HG02571 (cell line): ENCODE data around the gene SIRT3.
"Not testable (repeated sequence)": the region's sequence is repeated elsewhere in the genome, so short reads cannot be mapped to it uniquely, and the experiment has no call there.

Source experiments
- ATAC-seq: cut with Tn5 transposase; IDR thresholded peaks from one replicate; pipeline ENCODE4 v1.9.1; 2021; ENCODE audit warnings: mild to moderate bottlenecking, moderate library complexity; ENCODE audit not compliant: unreplicated experiment

The SIRT3 gene

GRCh38 chr11:244376-244775, 8.2 kb upstream of the SIRT3 start:
- ATAC-seq = no peak

DNA sequence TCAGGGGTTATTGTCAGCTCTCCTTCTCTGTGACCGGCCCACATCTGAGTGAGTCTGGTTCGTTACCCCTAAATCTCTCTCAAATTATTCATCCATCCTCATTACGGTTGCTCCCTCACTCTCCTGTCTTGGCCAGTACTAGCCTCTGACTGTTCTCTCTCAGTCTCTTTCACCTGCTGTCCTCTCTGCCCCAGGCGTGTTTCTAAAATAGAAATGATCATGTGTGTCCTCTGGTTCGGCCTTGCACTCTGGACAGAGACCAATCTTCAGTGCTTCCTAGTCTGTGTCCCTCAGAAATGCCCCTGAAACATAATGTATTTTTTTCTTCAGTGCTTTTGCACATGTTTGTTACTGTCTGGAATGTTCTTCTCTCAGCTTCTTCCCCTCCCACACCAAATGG, 5.5 kb upstream of the SIRT3 start:
- no peak for ATAC-seq

GRCh38 chr11:240315-240714, 4.2 kb upstream of the SIRT3 start:
- ATAC-seq = no peak

- ATAC-seq = not testable (repeated sequence)
Measured at GRCh38 chr11:238346-238745, 2.2 kb upstream of the SIRT3 start.

GRCh38 chr11:236774-237767, 929 bp upstream of the SIRT3 start, which contains the start of gene PSMD13:
PSMD13 (plus strand) TSS chr11:236976; CDS start chr11:237050, 74 bp downstream.
- ATAC-seq = peak; percentile 83

DNA sequence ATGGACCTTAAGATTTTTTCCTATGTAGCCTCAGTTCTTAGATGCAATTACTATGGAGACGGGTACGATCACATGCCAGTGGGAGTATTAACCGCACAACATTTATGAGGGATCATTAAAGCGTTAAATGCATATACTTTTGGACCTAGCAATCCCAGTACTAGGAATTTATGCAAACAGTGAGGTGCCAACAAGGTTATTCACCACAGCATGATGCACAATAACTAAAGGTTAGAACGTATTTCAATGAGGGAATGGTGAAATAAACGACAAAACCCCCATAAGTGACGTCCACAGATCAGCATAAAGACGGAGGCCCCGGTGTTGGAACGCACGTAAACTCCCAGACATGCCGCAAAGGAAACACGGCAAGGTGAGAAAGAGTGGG, 539 bp downstream of the SIRT3 start:
- ATAC-seq = peak; percentile 7

DNA sequence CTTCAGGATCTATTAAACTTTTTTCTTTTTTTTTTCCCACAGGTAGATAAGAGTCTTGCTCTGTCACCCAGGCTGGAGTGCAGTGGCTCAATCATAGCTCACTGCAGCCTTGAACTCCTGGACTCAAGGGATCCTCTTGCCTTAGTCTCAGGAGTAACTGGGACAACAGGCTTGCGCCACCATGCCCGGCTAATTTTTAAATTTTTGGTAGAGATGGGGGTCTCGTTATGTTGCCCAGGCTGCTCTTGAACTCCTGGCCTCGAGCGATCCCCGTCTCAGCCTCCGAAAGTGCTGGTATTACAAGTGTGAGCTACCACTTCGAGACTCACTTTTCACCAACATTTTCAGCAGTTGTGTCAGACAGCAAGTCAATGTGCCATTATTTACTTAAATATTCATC, 962 bp downstream of the SIRT3 start:
- ATAC-seq = no peak

GRCh38 chr11:232783-233565, 3.2 kb downstream of the SIRT3 start:
- no peak for ATAC-seq

DNA sequence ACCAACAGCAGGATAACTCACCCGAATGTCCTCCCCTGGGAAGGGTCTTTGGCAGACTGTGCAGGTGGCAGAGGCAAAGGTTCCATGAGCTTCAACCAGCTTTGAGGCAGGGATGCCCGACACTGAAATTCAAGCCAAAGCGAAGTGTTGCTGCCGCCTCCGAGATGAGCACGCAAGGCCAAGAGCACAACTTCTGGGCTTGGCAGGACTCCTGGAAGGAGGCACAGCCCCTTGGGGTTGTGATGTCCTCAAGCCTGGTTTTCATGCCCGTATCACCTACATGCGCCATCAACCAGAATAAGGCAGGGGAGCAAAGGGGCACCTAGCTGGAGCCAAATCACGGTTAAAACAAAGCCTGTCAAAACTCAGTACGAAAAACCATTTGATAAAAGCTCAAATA, 5.7 kb downstream of the SIRT3 start:
- no peak for ATAC-seq

DNA sequence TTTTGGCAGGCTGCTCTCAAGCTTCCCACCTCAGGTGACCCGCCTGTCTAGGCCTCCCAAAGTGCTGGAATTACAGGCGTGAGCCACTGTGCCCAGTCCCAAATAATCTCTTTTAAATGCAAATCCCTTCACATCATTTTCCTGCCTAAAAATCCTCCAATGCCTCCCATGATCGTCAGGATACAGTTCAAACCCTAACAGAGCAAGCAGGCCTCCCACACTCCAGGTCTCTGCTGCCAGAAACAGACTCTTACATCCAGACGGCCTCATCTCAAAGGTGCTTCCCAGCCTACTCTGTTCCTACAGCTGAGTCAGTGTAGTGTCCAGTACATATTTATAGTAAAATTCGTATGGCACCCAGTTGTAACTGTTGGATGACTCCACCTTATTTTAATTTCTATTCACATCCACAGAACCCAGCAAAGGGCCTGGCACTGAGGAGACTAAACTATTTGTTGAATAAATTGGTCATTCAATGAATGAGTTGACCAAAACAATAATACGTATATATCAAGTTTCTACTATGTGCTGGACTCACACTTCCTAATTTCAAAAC, 8.2 kb downstream of the SIRT3 start:
- ATAC-seq = no peak

GRCh38 chr11:225734-226453, 10.2 kb downstream of the SIRT3 start:
- no peak for ATAC-seq

DNA sequence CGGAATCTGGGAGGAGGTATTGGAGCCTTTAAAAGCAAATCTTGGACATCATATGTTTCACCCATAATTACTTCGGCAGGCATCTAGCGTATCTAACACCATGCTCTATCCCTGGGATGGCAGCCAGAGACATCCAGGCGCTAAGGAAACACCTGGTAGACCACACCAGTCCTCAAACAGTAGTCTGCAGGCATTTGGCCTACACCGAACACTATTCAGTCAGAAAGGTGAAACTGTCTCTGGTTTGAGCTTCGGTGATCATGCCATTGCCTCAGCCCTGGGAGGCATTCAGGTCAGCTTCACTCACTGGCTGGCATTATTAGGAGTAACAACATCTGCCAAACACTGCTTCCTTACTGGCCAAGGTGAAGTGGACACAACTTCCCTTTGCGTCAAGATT, 11.7 kb downstream of the SIRT3 start:
- ATAC-seq = no peak

DNA sequence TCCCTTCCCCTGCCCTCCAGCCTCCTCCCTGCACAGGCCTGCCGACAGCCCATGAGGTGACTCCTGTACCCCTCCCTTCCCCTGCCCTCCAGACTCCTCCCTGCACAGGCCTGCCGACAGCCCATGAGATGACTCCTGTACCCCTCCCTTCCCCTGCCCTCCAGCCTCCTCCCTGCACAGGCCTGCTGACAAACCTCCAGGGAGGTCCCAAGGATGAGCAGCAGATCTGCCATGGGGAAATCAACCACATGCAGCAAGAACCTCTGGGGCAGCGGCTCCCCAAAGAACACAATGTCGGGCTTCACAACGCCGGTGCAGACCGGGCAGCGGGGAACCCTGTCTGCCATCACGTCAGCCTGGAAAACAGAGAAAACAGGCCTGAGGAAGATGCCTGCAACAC, 12.3 kb downstream of the SIRT3 start:
- no peak for ATAC-seq

DNA sequence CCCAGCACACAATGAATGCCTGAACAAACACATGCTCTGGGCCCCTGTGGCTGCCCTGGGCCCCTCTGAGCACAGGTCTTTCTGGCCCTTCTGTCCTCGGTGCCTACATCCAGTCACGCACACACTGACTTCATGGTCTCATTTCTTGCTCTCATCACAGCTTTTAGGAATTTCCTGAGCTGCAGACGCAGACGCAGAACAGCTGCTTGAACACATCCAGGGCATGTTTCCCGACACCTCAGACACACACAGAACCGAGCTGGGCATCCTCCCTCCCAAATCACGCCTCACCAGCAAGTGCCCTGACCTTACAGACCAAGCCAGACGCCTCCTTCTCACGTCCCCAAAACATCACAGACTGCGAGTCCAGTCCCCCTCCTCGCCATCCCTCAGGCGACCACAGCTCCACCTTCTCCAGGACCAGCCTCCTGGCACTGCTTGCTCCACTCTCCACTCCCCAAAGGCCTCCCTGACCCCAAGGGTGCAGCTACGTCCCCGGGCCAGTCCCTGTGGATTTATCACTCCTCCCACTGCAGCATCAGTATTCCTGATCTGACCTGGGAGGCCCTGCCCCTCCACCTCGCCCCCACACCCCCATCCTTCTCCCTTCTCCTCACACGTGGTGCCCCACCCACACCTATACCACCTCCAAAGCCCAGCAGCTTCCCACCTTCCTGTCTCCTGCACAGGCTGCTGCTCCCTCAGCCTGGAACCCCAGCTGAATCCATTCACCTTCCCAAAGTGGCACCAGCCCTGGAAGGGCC, 12.9 kb downstream of the SIRT3 start:
- ATAC-seq = no peak

DNA sequence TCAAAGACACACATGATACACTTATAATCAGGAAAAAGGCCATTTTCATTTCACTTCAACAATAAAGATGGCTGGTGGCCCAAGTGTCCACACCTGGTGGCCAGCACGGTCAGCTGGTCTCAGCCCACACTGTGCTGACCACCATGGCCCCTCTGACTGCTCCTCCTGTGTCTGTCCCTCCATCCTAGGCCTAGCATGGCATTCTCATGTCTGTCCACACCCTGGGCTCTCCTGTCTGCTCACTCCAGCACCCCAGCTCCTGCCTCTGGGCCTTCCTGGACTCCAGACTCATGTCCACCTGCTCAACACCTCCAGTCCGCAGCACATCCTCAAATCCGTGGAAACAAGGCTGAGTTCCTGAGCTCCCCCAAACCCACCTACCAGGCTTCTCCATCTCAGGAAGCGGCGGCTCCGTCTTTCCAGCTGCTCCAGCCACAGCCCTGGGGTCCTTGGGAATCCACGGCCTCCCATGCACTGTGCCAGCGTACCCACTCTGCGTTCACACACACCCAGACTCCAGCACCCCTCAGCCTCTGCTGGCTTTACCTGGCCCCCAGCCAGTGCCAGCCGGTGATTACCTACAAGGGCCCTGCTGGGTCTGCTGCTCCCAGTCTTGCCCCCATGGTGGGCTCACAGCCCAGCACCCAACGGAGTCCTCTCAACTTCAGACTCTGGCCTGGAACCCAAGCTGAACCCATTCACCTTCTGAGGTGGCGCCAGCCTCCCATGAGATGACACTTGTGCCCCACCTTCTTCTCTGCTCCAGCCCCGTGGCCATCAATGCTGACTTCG, 13.9 kb downstream of the SIRT3 start:
- ATAC-seq = no peak

DNA sequence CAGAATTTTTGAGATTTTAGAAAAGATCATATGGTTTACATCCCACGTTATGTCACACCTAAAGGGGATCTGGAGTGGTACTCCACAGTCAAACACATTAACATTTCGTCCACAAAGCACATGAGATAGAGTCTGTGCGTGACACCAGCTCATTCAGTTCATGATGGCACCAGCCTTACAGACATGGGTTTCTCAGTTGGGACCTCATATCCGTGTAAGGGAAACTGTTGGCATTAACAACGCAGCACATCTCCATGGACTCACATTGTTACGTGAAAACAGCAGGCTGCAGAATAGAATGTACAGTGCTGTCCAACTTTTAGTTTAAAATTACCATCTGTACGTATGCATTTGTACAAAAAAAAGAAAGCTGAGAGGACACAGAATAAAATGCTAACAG, 14.6 kb downstream of the SIRT3 start:
- no peak for ATAC-seq

GRCh38 chr11:220641-221215, 15.4 kb downstream of the SIRT3 start:
- not testable (repeated sequence) for ATAC-seq

DNA sequence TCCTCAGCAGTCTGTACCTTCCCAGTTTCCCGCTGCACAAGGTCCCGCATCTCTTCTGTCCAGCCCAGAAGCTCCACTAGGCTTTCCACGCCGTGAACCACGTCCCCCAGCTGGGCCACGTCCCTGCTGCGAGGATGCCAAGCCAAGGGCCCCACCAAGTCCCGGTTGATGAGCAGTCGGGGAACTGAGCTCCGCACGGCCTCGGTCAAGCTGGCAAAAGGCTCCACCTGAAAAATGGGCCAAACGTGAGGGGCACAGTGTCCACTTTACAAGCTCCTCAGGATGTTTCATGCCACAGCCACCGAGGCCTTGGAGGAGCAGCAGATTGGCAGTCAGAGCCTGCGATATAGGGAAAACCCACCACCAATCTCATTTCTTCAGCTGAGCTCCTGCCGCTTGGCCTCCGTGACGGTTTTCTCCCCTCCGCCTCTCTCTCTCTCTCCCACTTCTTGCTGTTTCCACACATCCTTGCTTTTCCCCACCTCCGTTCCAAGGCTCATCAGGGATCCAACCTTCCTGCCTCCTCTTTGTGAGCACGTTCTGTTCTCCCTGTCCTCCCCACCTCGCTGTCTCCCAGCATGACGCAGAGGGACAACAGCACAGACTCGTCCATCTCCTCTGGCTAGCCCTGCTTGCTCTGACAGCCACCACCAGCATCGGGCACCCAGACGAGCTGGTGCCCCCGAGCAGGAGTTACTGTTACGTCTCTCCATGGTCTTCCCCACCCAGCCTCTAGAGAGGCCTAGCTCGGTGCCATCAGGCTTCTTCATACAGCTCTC, 17.1 kb downstream of the SIRT3 start:
- ATAC-seq = no peak
